HG02759 (cell line): ENCODE measurements around the gene ZNFX1.
"Not testable (repeated sequence)": the region's sequence is repeated elsewhere in the genome, so short reads cannot be mapped to it uniquely, and the experiment has no call there.

ENCODE experiments used
- ATAC-seq: cut with Tn5 transposase; IDR thresholded peaks from one replicate; pipeline ENCODE4 v1.9.1; 2021; ENCODE audit warnings: mild to moderate bottlenecking, moderate library complexity; ENCODE audit not compliant: unreplicated experiment

The ZNFX1 gene

GRCh38 chr20:49278036-49278817, at the start of gene ZNFX1:
TSS of gene ZNFX1 (minus strand) at chr20:49278057. CDS start at chr20:49275839, 2,218 bp downstream.
- peak; percentile 87 for ATAC-seq

DNA sequence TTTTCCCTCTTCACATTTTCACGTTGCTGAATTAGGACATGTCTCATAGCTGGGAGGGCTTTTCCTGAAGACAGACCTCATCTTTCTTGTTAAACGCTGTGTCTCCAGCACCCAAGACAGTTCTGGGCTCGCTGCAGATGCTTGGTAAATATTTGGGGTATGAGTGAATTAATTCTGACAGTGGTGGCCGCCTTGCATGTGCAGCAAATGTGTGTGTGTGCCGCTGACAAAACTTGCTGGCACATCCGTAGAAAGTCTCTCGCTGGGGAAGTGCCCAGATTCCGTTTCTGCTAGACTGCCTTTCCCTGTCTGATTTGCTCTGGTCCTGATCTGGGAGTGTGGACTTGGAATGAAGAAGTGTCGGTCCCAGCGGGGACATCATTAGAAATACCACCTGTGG, 48.2 kb upstream of the ZNFX1 start:
- ATAC-seq = no peak

DNA sequence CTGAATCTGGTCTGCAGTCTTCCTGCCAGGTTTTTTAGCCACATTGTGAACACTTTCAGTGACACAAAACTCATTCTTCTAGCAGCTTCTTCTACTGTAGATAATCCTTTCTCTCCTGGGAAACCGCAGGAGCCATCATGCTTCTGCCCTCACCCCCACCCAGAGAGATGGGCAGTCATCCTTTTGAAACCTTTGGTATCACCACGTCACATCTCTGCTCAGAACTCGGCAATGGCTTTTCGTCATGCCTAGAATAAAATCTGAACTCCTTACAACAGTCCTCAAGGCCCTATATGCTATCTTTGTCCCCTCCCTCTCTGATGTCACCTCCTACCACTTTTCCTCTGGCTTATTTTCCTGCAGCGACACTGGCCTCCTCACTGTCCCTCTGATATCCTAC, 46.4 kb upstream of the ZNFX1 start:
- no peak for ATAC-seq

DNA sequence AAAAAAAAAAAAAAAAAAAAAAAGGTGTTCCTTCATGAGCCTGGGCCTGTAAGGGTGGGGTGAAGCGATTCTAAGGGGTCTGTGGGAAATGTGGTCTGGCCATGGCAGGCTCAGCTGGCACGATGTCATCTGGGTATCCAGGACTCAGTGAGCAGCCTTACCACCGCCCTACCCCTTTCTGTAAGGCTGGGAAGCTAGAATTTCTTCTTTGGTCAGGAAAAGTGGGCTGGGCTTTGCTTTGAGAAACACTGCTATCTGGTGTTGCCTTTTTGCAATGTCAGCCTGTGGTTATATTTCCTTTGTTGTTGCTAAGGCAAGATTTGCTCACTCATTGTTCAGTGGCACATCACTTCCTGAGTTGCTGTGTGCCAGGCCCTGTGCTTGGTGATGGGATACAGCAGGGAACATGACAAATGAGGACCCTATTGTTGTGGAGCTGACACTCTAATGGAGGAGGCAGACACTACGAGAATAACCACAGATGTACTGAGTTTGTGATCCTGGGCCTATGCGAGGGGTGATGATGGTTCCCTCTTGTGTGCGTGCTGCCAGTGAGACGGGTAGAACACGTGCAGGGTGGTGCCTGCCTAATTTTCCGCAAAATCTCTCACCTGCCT, 45.9 kb upstream of the ZNFX1 start:
- ATAC-seq = no peak

DNA sequence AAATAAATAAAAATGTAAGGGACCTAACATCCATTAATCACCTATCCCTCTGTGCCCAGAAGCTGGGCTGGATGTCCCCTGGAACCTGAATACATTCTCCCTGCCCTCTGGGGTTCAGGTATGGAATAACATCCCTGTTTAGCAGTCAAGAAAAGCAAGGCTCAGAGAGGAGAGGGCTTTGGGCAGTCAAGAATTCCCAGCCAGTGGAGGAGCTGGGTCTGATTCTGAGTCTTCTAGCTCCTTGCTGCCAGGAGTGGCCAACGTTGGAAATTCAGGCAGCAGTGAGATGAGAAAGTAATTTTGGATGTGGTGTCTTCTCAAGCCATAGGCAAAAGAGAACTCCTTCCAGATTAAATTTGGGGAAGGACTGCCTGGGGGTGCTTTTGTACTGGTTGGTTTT, 42.6 kb upstream of the ZNFX1 start:
- no peak for ATAC-seq

DNA sequence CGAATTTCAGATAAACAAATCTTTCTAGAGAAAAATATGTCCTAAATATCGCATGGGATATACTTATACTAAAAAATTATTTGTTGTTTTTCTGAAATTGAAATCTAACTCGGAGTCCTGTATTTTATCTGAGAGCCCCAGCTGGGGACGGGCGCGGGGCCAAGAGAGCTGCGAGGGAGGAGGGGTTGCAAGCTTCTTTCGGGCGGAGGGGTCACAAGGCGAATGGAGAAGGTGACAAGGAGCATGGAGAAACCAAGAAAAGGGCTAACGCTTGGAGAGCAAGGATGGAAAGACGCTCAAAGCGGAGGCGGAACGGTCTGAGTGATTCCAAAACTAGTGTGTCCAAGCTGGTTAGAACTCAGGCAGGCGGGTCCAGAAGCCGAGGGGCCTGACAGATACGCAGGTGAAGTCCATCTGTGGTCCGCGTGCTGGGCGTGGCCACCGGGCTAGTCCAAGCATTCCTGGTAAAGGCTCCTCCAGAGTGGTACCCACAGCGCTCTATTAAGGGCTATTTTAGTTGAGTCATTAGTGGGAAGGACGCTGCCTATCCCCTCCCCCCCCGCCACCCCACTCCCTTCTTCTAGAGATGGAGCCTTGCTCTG, 41.5 kb upstream of the ZNFX1 start:
- ATAC-seq = no peak

DNA sequence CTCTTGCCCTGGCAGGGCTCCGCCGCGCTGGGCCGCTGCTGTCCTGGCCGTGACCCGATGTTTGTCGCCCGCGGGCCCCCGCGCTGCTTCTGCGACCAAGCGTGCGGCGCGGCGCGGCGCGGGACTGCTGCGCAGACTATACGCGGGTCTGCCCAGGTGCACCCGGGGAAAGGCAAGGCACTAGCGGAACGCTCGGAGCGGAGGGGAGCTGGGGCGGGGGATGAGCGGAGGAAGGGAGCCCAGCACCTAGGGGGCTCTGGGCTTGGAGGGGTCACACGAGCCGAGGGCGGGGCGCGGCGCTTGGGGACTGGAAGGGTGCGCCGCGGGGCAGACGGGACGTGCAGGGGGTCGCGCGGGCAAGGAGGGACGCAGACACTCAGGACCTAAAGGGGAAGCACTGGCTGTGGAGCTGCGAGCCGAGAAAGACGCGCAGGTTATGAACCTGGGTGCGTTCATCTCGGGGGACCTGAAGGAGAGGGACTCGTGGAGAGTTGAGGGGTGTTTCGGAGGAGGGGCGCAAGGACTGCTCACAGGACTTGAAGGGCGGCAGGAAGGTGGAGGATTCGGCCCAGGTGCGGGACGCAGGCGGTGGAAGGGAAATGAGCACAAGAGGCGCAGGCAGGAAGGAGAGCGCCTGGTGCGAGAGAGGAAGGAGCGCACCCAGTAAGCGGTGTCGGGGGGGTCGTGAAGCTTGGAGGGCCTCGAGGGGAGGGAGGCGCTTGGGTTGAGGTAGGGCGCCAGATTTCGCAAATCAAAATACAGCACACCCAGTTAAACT, 40.8 kb upstream of the ZNFX1 start:
- no peak for ATAC-seq

- no peak for ATAC-seq
Observed at GRCh38 chr20:49318091-49318429, 40.2 kb upstream of the ZNFX1 start.

GRCh38 chr20:49316704-49317103, 38.8 kb upstream of the ZNFX1 start:
- no peak for ATAC-seq

- no peak for ATAC-seq
Observed at GRCh38 chr20:49315580-49315979, 37.7 kb upstream of the ZNFX1 start.

- not testable (repeated sequence) for ATAC-seq
Observed at GRCh38 chr20:49314052-49314451, 36.2 kb upstream of the ZNFX1 start.

DNA sequence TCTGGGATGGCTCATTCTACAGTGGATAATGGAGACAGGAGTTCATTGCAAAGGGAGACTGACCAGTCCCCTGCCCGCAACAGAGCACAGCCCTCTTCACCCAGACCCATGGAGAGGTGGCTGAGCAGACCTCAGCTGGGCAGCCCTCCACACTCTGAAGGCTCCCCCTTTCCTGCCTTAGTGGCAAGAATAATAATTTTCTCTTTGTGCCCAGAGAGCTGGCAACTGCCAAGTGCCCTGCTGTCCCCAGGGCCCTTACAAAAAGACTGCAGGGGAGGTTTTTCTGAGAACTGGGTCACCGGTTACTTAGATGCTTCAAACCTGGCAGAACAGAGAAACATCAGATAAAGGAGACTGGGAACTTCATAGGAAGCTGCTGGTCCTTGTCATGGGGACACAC, 35.4 kb upstream of the ZNFX1 start:
- ATAC-seq = no peak

- no peak for ATAC-seq
Observed at GRCh38 chr20:49312661-49313060, 34.8 kb upstream of the ZNFX1 start.

DNA sequence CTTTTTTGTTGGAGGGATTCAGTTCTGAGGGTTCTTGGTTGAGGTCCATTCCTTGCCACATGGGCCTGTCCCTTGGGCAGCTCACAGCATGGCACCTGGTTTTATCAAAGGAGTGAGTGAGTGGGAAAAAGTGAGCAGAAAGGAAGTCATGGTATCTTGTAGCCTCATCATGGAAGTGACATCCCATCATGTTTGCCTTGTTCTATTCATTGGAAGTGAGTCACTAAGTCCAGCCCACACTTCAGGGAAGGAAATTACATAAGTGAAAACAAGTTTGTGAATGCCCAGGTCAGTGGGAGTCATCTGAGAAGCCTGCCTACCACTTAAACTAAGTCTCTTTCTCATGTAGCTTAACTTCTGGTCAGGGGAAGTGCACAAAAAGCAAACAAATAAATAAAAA, 32.8 kb upstream of the ZNFX1 start:
- no peak for ATAC-seq

DNA sequence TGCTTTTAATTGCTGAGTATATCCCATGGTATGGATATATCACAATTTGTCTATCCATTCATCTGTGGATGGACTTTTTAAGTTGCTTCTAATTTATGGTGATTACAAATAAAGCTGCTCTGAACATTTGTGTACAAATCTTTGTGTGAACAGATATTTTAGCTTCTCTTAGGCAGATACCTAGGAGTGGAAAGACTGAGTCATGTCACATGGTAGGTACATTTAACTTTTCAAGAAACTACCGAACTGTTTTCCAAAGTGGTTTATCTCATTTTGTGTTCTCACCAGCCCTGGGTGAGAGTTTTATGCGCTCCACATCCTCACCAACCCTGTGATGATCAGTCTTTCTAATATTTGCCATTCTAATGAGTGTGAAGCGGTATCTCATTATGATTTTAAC, 31.0 kb upstream of the ZNFX1 start:
- ATAC-seq = no peak

DNA sequence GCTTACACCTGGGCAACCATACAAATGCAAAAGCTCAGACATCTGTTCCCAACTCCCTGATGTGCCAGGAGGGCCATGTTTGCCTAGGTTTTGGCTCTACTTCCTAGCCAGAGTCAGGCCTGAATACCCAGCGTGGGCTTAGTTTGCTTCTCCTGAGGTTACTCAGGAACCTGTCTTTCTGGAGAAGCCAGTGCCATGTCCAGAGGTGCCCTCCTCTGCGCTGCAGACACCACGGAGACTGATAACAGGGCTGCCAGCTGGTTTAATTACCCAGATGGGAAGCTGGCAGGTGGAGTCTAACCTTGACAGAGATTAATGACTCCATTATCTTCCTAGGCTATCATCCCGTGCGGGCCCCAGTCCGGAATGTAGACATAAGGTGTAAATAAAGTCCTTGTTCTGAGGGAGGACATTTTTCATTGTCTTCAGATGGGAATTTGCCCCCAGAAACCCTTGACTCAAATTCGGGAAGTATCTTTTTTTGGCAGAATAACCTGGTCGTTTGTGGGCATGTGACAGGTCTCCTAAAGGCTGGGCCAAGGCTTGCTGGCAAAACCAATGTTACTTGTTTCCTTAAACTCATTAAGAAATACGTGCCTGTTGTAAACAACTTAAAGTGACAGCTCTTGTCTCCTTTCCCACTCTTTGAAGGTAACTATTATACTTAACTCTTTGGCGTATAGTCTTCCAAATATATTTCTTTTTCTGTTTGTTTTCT, 29.2 kb upstream of the ZNFX1 start:
- no peak for ATAC-seq

DNA sequence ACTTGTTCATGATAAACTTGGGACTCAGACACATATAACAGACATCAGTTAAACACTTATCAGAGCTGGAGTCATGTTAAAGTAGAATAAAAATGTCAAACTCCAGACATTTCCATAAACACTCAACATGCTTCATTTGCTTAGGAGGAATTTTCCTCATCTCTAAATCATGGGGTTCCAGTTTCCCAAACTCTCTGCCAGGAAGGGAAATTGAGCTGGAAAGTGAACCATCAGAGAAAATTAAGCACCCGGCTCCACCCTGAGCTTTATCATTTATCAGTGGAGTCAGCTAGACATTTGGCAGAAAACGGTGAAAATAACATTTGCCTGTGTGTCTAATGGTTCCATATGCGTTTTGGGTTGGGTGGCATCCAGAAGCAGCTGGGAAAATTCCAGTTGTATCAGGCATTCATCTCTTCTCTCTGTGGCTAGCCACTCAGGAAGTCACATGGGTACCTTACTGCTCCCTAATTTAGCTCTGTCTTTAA, 25.3 kb upstream of the ZNFX1 start:
- no peak for ATAC-seq

DNA sequence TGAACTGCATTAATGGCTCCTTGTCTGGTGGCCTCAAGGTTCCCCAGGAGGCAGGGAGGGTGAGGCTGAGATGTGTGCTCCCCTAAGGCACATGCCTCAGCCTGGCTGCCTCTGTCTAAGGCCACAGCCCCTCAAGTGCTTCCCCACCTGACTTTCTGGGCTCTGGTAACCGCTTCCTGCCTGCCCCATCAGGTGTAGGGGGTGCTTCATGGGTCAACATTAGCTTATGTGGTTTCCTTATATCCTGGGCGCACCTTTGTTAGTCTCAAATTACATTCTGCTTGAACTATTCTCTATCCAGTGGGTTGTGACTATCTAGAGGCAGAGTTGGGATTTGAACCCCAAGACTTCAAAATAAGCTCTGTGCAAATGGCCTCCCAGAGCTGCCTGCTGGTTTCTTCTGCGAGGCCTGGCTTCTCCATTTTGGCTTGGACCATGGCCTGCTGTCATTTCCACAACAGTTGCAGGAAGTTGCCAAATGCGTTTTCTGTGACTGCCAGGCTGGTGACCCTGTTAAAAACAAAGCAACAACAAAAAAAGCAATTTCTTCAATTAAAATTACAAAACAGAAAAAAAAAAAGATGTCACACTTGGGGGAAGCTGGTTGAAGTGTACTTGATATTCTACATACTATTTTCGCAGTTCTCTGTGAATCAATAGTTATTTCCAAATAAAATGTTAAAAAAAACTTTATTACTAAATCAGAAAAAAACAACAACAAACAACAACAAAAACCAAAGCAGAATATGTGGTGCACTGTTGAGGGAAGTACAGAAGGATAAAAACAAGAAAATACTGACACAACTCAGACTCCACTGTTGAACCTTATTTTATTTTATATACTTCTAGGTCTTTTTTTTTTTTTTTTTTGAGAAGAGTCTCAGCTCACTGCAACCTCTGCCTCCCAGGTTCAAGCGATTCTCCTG, 20.0 kb upstream of the ZNFX1 start:
- no peak for ATAC-seq

- ATAC-seq = not testable (repeated sequence)
Observed at GRCh38 chr20:49294002-49294654, 16.3 kb upstream of the ZNFX1 start.
